ENCODE data around the gene IL17REL. TPM values are rescaled to one million over a fixed set of nuclear protein-coding genes. Genes with fewer than 3 reads are reported as not detected.

Gene IL17REL
- total RNA-seq, 1 donor from 2014 or later = not detected

DNA sequence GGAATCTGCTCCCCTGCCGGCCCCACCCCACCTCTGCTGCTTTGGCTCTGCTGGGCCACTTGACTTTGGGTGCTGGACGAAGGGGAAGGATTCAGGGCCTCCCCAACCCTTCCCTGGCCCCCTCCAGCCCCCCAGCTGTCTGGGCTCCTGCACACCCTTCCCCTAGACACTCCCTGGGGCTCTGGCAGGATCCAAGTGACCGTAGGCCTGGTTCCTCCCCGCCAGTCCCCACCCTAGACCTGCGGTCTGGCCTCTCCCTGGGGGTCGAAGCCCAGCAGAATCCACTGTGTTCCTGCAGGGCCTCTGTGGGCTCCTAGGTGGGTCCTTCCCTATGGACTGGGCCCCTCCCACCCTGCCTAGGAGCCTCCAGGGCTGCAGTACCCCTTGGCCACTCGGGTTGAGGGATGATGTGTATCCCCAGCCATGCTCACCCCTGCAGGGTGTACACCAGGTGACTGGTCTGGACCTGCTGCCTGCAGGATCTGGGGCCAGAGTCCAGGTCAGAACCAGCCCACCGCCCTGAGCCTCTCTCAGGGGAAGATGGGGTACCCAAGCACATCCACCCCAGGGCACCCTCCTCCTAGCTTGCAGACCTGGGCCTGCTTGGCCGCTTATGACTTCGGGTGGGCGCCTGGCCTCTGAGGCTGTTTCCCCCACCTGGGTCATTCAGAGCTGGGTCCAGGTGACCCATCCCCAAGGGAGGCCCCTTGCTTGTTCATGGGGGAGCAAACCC lies 46.4 kb downstream of the IL17REL start:
- Mint-ChIP-seq H3K4me1 (ENCODE audit: low read depth, unreplicated experiment) (peaks cover 8% of the 10 kb centered on the region), H3K9me3 (ENCODE audit: unreplicated experiment) (peaks cover 2% of the 10 kb centered on the region), H3K36me3 (ENCODE audit: low read depth, unreplicated experiment) (peaks cover 7% of the 10 kb centered on the region), H3K4me3 (ENCODE audit: unreplicated experiment) (no peak overlapping the region), H3K27me3 (ENCODE audit: low read depth, unreplicated experiment) (peaks cover 2% of the 10 kb centered on the region), H3K27ac (ENCODE audit: unreplicated experiment) (no peak overlapping the region)
- peaks cover 2% of the 10 kb centered on the region for H3K36me3 ChIP-seq (ENCODE audit: insufficient read depth, low read length)
- H3K9ac ChIP-seq (ENCODE audit: low read length) = no peak overlapping the region
- peaks cover 34% of the 10 kb centered on the region for H3K4me1 ChIP-seq (ENCODE audit: insufficient read depth, low read length)
- no peaks in the 10 kb centered on the region for H3K9me3 ChIP-seq (ENCODE audit: insufficient read depth, low read depth, low read length)
- TF ChIP-seq EZH2 (IDR thresholded peaks at IDR 0.05; ENCODE audit: insufficient read depth, low read length) = no peak
- TF ChIP-seq, protein P1, sequence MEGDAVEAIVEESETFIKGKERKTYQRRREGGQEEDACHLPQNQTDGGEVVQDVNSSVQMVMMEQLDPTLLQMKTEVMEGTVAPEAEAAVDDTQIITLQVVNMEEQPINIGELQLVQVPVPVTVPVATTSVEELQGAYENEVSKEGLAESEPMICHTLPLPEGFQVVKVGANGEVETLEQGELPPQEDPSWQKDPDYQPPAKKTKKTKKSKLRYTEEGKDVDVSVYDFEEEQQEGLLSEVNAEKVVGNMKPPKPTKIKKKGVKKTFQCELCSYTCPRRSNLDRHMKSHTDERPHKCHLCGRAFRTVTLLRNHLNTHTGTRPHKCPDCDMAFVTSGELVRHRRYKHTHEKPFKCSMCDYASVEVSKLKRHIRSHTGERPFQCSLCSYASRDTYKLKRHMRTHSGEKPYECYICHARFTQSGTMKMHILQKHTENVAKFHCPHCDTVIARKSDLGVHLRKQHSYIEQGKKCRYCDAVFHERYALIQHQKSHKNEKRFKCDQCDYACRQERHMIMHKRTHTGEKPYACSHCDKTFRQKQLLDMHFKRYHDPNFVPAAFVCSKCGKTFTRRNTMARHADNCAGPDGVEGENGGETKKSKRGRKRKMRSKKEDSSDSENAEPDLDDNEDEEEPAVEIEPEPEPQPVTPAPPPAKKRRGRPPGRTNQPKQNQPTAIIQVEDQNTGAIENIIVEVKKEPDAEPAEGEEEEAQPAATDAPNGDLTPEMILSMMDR (IDR thresholded peaks at IDR 0.05; ENCODE audit: insufficient read depth, low read depth, low read length) = no peak
- FAIRE-seq = no peak
- H4K20me1 ChIP-seq (ENCODE audit: insufficient read depth, low read length) = peaks cover 55% of the 10 kb centered on the region
- H2AFZ ChIP-seq (ENCODE audit: low read depth, low read length) = no peak overlapping the region
- no peak overlapping the region for H3K4me2 ChIP-seq (ENCODE audit: low read length)
- H3K27me3 ChIP-seq (ENCODE audit: insufficient read depth, low read length) = no peaks in the 10 kb centered on the region
- DNase-seq (ENCODE audit: low read depth) = no peak
- no peak overlapping the region for H3K4me3 ChIP-seq (ENCODE audit: insufficient read depth, low read depth, low read length)
- peaks cover 33% of the 10 kb centered on the region for H3K79me2 ChIP-seq (ENCODE audit: insufficient read depth, low read length)
- no peak overlapping the region for H3K27ac ChIP-seq (ENCODE audit: low read depth, low read length)

- Mint-ChIP-seq H3K27ac (ENCODE audit: unreplicated experiment) (no peak overlapping the region), H3K36me3 (ENCODE audit: low read depth, unreplicated experiment) (peaks cover 4% of the 10 kb centered on the region), H3K27me3 (ENCODE audit: low read depth, unreplicated experiment) (no peaks in the 10 kb centered on the region), H3K4me1 (ENCODE audit: low read depth, unreplicated experiment) (peaks cover 4% of the 10 kb centered on the region), H3K9me3 (ENCODE audit: unreplicated experiment) (no peaks in the 10 kb centered on the region), H3K4me3 (ENCODE audit: unreplicated experiment) (no peak overlapping the region)
- no peak for FAIRE-seq
- no peak overlapping the region for H3K27ac ChIP-seq (ENCODE audit: low read depth, low read length)
- H3K4me2 ChIP-seq (ENCODE audit: low read length) = no peak overlapping the region
- H3K9me3 ChIP-seq (ENCODE audit: insufficient read depth, low read depth, low read length) = no peaks in the 10 kb centered on the region
- peaks cover 26% of the 10 kb centered on the region for H3K4me1 ChIP-seq (ENCODE audit: insufficient read depth, low read length)
- no peak overlapping the region for H3K9ac ChIP-seq (ENCODE audit: low read length)
- peaks cover 55% of the 10 kb centered on the region for H4K20me1 ChIP-seq (ENCODE audit: insufficient read depth, low read length)
- no peak for DNase-seq (ENCODE audit: low read depth)
- H3K79me2 ChIP-seq (ENCODE audit: insufficient read depth, low read length) = peaks cover 38% of the 10 kb centered on the region
- no peak overlapping the region for H2AFZ ChIP-seq (ENCODE audit: low read depth, low read length)
- H3K27me3 ChIP-seq (ENCODE audit: insufficient read depth, low read length) = no peaks in the 10 kb centered on the region
- TF ChIP-seq, protein P1 (IDR thresholded peaks at IDR 0.05; ENCODE audit: insufficient read depth, low read depth, low read length) = no peak
- TF ChIP-seq EZH2 (IDR thresholded peaks at IDR 0.05; ENCODE audit: insufficient read depth, low read length) = no peak
- peaks cover 2% of the 10 kb centered on the region for H3K36me3 ChIP-seq (ENCODE audit: insufficient read depth, low read length)
- H3K4me3 ChIP-seq (ENCODE audit: insufficient read depth, low read depth, low read length) = no peak overlapping the region
These were observed 47.2 kb downstream of the IL17REL start for GRCh38 chr22:49965091-49966040.
